ENCODE measurements around the gene CDC42EP4. TPM values are rescaled to one million over a fixed set of nuclear protein-coding genes. Genes with fewer than 3 reads are reported as not detected.

The CDC42EP4 gene
- total RNA-seq, 1 experiment from 2014 or later = 30.9 TPM

GRCh38 chr17:73343168-73343634, 31.4 kb upstream of the CDC42EP4 start:
- no peak for DNase-seq (ENCODE audit: low spot score)

GRCh38 chr17:73342541-73343167, 30.9 kb upstream of the CDC42EP4 start:
- peak; percentile 36 for DNase-seq (ENCODE audit: low spot score)

- peak; percentile 89 for DNase-seq (ENCODE audit: low spot score)
Measured at GRCh38 chr17:73342050-73342522, 30.3 kb upstream of the CDC42EP4 start.

- no peak for DNase-seq (ENCODE audit: low spot score)
Measured at GRCh38 chr17:73341350-73342049, 29.7 kb upstream of the CDC42EP4 start.

GRCh38 chr17:73340093-73340596, 28.3 kb upstream of the CDC42EP4 start:
- DNase-seq (ENCODE audit: low spot score) = peak; percentile 99

GRCh38 chr17:73338566-73339197, 26.9 kb upstream of the CDC42EP4 start:
- no peak for DNase-seq (ENCODE audit: low spot score)

- DNase-seq (ENCODE audit: low spot score) = peak; percentile 75
Measured at GRCh38 chr17:73338050-73338521, 26.3 kb upstream of the CDC42EP4 start.

- no peak for DNase-seq (ENCODE audit: low spot score)
Measured at GRCh38 chr17:73337330-73337710, 25.5 kb upstream of the CDC42EP4 start.

- DNase-seq (ENCODE audit: low spot score) = no peak
Measured at GRCh38 chr17:73336408-73337329, 24.9 kb upstream of the CDC42EP4 start.

- DNase-seq (ENCODE audit: low spot score) = no peak
Measured at GRCh38 chr17:73335591-73336407, 24.0 kb upstream of the CDC42EP4 start.

- no peak for DNase-seq (ENCODE audit: low spot score)
Measured at GRCh38 chr17:73334771-73335513, 23.1 kb upstream of the CDC42EP4 start.

GRCh38 chr17:73333445-73333844, 21.6 kb upstream of the CDC42EP4 start:
- peak; percentile 63 for DNase-seq (ENCODE audit: low spot score)

- DNase-seq (ENCODE audit: low spot score) = no peak
Measured at GRCh38 chr17:73331060-73331459, 19.3 kb upstream of the CDC42EP4 start.

GRCh38 chr17:73327676-73328075, 15.9 kb upstream of the CDC42EP4 start:
- no peak for DNase-seq (ENCODE audit: low spot score)

- DNase-seq (ENCODE audit: low spot score) = no peak
Measured at GRCh38 chr17:73325527-73325842, 13.7 kb upstream of the CDC42EP4 start.

GRCh38 chr17:73324711-73325526, 13.1 kb upstream of the CDC42EP4 start:
- DNase-seq (ENCODE audit: low spot score) = no peak

- no peak for DNase-seq (ENCODE audit: low spot score)
Measured at GRCh38 chr17:73324160-73324475, 12.3 kb upstream of the CDC42EP4 start.

- DNase-seq (ENCODE audit: low spot score) = no peak
Measured at GRCh38 chr17:73323409-73324159, 11.8 kb upstream of the CDC42EP4 start.

Data from H4 (cell line).